Retinal pigment epithelial cell (primary cell): ENCODE data around the gene LETM1.

Experiments used
- DNase-seq: peaks from one replicate; pipeline ENCODE4 v3.0.0-alpha.2; 2010; ENCODE audit warnings: low read depth
- H3K4me3 ChIP-seq: 2 replicates; pipeline ENCODE4 v1.5.1; 2011; ENCODE audit warnings: mild to moderate bottlenecking, low read length, control low read depth, moderate library complexity
- TF ChIP-seq, protein P1 (sequence below): conservative IDR thresholded peaks from 2 replicates; pipeline ENCODE4 v1.5.1; 2011; ENCODE audit warnings: low read depth, low read length, control low read depth, inconsistent platforms

Gene LETM1

DNA sequence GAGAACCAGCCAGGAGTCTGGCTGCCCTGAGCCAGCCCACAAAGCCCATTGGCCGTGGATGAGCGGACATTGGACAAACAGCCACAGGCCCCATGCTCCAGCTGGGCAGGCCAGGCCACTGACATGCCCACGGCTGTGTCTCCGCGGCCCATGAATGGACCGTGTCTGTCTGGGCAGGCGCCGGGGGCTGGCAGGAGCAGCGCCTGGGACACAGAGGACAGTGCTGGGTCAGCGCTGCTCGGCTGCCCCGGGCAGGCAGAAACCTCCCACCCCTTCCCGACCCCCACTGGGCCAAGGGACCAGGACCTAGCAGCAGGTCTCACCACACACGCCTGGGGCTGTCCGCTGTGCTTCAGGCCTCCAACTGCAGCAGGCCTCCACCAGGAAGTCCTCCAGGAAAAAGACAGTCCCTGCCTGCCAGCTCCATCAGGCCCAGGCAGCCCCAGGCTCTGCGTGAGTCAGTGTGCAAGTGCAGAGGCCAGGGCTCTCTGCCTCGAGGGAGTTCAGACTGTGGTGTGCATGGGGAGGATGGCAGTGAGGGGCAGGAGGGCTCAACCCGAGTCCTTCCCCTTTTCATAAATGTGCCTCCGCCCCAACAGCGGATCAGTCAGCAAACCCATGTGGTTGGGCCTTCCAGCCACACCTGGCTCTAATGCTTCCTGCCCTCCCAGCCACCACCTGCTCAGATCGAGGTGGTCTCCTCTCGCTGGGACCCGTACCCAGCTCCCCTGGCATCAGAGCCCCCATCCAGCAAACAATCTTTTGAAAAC, 80.0 kb downstream of the LETM1 start:
- no peak overlapping the region for H3K4me3 ChIP-seq
- DNase-seq, result no peak
- TF ChIP-seq, protein P1, sequence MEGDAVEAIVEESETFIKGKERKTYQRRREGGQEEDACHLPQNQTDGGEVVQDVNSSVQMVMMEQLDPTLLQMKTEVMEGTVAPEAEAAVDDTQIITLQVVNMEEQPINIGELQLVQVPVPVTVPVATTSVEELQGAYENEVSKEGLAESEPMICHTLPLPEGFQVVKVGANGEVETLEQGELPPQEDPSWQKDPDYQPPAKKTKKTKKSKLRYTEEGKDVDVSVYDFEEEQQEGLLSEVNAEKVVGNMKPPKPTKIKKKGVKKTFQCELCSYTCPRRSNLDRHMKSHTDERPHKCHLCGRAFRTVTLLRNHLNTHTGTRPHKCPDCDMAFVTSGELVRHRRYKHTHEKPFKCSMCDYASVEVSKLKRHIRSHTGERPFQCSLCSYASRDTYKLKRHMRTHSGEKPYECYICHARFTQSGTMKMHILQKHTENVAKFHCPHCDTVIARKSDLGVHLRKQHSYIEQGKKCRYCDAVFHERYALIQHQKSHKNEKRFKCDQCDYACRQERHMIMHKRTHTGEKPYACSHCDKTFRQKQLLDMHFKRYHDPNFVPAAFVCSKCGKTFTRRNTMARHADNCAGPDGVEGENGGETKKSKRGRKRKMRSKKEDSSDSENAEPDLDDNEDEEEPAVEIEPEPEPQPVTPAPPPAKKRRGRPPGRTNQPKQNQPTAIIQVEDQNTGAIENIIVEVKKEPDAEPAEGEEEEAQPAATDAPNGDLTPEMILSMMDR, result no peak

DNA sequence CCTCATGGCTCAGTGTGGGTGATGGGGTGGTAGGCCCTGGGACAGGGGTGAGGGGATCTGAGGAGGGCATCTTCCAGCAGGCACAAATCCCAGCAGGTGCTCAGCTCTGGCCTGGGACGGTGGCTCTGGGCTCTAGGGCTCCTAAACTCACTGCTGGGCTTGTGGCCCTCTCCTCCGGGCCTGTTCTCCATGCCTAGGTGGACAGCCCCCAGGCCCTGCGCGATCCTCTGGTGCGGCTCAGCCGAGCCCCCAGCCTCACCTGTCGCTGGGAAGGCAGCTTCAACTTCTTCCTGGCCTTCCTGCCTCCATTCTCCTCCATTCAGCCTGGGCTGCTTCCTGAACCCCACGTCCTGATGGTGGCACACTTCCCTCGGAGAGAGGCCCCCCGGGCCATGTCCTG, 82.2 kb downstream of the LETM1 start:
- H3K4me3 ChIP-seq, result no peak overlapping the region
- no peak for DNase-seq
- TF ChIP-seq, protein P1, result no peak

GRCh38 chr4:1772853-1773538, 83.0 kb downstream of the LETM1 start:
- no peak for DNase-seq
- TF ChIP-seq, protein P1, result no peak
- no peak overlapping the region for H3K4me3 ChIP-seq

GRCh38 chr4:1771555-1772305, 84.2 kb downstream of the LETM1 start:
- TF ChIP-seq, protein P1, result no peak
- H3K4me3 ChIP-seq, result no peak overlapping the region
- no peak for DNase-seq

DNA sequence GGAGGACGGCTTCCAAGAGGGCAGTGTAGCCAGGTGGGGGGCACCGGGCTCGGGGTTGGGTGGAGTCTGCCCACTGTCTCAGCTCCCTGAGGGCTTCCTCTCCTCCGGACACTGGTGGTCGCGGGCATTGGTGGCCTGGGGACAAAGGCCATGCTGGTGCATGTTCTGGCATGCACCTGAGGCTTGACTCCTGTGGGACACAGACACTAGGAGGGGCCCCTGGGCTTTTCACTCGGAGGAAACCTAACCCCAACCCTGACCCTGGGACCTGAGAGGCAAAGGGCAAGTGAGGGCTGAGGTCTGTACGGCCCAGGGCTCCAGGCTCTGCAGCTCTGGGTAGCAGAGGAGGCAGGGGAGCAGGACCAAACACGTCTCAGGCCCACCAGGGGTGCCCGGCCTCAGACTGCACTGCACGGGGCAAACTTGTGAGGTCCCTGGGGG, 85.1 kb downstream of the LETM1 start:
- no peak for DNase-seq
- TF ChIP-seq, protein P1, result no peak
- no peak overlapping the region for H3K4me3 ChIP-seq

- H3K4me3 ChIP-seq, result no peak overlapping the region
- TF ChIP-seq, protein P1, result no peak
- DNase-seq, result no peak
These were observed 85.7 kb downstream of the LETM1 start for GRCh38 chr4:1770245-1770644.
